ENCODE data around the gene GALNTL6. TPM values are rescaled to one million over a fixed set of nuclear protein-coding genes. Genes with fewer than 3 reads are reported as not detected.

Gene GALNTL6
- total RNA-seq, 2 donors from 2014 or later, result 0.71 TPM; not detected in 1

DNA sequence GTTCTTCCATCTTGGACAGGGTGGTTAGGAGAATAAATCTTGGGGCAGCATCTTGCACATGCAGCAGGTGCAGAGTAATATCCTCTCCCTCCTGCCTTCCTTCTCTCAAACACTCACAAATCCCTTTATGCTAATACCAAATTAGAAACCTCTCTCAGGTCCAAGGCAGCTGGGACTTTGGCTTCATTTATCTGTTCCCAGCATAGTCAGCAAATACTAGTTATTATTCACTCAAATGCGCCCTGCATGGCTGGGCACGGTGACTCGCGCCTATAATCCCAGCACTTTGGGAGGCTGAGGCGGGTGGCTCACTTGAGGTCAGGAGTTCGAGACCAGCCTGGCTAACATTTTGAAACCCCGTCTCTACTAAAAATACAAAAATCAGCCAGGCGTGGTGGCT lies 1199.4 kb downstream of the GALNTL6 start:
- Histone ChIP-seq H3K36me3 (ENCODE audit: control insufficient read depth, insufficient read depth, low read length) (no peaks in the 10 kb centered on the region), H3K27me3 (ENCODE audit: control insufficient read depth, insufficient read depth, low read length, poor library complexity, severe bottlenecking) (no peaks in the 10 kb centered on the region), H3K4me3 (ENCODE audit: low read length) (no peak overlapping the region), H3K27ac (ENCODE audit: low read depth, low read length) (no peak overlapping the region), H3K9me3 (ENCODE audit: control insufficient read depth, low read length) (peaks cover 9% of the 10 kb centered on the region), H3K4me1 (ENCODE audit: control insufficient read depth, insufficient read depth, low read length) (peaks cover 3% of the 10 kb centered on the region), H3K9ac (ENCODE audit: extremely low read depth, low read length, poor library complexity, severe bottlenecking) (no peak overlapping the region)
- Mint-ChIP-seq H3K36me3 (ENCODE audit: low read depth) (no peaks in the 10 kb centered on the region), H3K4me3 (no peak overlapping the region), H3K27me3 (ENCODE audit: insufficient read depth) (no peaks in the 10 kb centered on the region), H3K9me3 (peaks cover 8% of the 10 kb centered on the region), H3K4me1 (peaks cover 19% of the 10 kb centered on the region), H3K27ac (no peak overlapping the region)
- TF ChIP-seq, protein P1, sequence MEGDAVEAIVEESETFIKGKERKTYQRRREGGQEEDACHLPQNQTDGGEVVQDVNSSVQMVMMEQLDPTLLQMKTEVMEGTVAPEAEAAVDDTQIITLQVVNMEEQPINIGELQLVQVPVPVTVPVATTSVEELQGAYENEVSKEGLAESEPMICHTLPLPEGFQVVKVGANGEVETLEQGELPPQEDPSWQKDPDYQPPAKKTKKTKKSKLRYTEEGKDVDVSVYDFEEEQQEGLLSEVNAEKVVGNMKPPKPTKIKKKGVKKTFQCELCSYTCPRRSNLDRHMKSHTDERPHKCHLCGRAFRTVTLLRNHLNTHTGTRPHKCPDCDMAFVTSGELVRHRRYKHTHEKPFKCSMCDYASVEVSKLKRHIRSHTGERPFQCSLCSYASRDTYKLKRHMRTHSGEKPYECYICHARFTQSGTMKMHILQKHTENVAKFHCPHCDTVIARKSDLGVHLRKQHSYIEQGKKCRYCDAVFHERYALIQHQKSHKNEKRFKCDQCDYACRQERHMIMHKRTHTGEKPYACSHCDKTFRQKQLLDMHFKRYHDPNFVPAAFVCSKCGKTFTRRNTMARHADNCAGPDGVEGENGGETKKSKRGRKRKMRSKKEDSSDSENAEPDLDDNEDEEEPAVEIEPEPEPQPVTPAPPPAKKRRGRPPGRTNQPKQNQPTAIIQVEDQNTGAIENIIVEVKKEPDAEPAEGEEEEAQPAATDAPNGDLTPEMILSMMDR (conservative IDR thresholded peaks at IDR 0.05), result no peak
- WGBS, 2 experiments (ENCODE audit: insufficient coverage in 1 of 2, insufficient read length in 1 of 2), result 81 to 93% methylated on average over 6 to 8 of the region's 8 CpGs
- DNase-seq, result no peak

DNA sequence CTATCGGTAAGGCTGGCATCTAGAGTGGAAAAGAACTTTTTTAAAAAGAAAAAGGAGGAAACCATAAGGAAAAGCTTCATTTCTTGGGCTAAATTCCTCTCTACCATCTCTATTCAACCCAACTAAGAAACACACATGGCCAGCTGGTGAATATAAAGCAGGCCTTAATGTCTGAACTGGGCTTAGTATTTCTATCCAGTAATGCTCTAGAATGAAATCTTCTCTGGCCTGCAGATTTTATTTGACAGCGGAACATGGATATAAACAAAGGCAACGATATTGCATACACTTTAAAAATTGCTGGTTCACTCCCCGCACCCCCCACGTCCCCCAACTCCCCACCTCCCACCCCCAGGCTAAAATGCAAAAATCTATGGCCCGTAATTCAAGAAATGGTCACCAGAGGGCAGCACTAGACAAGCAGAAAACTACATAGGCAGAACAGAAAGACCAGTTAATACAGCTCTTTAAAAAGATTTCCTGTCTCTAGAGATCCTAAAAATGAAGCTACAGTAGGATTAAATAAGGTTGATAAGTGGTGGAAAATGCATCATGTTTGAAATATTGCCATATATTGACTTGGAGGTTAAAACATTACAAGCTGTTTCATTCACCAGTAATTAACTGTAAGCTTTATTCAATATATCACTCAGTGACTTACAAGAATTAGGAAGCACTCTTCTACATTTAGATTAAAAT lies 1200.2 kb downstream of the GALNTL6 start:
- 14 to 29% methylated on average over 1 to 6 of the region's 6 CpGs for WGBS, 2 experiments (ENCODE audit: insufficient coverage in 1 of 2, insufficient read length in 1 of 2)
- TF ChIP-seq, protein P1 (conservative IDR thresholded peaks at IDR 0.05), result peak; percentile 80
- H3K4me3 ChIP-seq (ENCODE audit: low read length), result no peak overlapping the region
- H3K36me3 ChIP-seq (ENCODE audit: control insufficient read depth, insufficient read depth, low read length), result no peaks in the 10 kb centered on the region
- no peak overlapping the region for H3K4me3 Mint-ChIP-seq
- H3K27me3 Mint-ChIP-seq (ENCODE audit: insufficient read depth), result no peaks in the 10 kb centered on the region
- H3K4me1 ChIP-seq (ENCODE audit: control insufficient read depth, insufficient read depth, low read length), result peaks cover 3% of the 10 kb centered on the region
- H3K9me3 ChIP-seq (ENCODE audit: control insufficient read depth, low read length), result peaks cover 9% of the 10 kb centered on the region
- H3K9ac ChIP-seq (ENCODE audit: extremely low read depth, low read length, poor library complexity, severe bottlenecking), result no peak overlapping the region
- H3K4me1 Mint-ChIP-seq, result peaks cover 19% of the 10 kb centered on the region
- H3K36me3 Mint-ChIP-seq (ENCODE audit: low read depth), result no peaks in the 10 kb centered on the region
- peak; percentile 88 for DNase-seq
- H3K9me3 Mint-ChIP-seq, result peaks cover 8% of the 10 kb centered on the region
- H3K27me3 ChIP-seq (ENCODE audit: control insufficient read depth, insufficient read depth, low read length, poor library complexity, severe bottlenecking), result no peaks in the 10 kb centered on the region
- H3K27ac Mint-ChIP-seq, result no peak overlapping the region
- H3K27ac ChIP-seq (ENCODE audit: low read depth, low read length), result no peak overlapping the region

DNA sequence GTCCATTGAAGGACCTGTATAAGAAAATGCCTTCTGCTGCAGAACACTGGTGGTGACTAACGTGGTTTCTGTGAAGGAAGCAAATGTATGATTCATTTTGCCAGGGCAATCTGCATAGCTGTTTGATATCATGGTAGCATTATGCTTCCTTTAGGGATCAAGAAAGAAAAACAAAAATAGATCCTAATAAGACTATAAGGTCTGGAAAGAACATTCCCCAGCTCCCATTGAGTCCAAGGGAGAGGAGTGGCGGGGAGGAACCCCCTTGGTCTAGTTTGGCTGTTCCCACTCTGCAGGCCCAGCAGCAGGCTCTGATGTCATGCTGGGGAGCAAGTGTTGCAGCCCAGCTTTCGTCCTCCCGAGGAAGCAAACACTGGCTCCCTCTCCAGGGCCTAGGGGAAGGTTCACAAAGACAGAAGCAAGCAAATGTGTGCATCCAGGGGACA lies 1200.9 kb downstream of the GALNTL6 start:
- no peak overlapping the region for H3K27ac ChIP-seq (ENCODE audit: low read depth, low read length)
- TF ChIP-seq, protein P1 (conservative IDR thresholded peaks at IDR 0.05), result peak; percentile 65
- H3K4me3 Mint-ChIP-seq, result no peak overlapping the region
- peak; percentile 90 for DNase-seq
- no peaks in the 10 kb centered on the region for H3K36me3 ChIP-seq (ENCODE audit: control insufficient read depth, insufficient read depth, low read length)
- H3K27ac Mint-ChIP-seq, result peak overlapping the region; percentile 14
- H3K9ac ChIP-seq (ENCODE audit: extremely low read depth, low read length, poor library complexity, severe bottlenecking), result no peak overlapping the region
- WGBS, 2 experiments (ENCODE audit: insufficient coverage in 1 of 2, insufficient read length in 1 of 2), result 20 to 34% methylated on average over 4 of the region's 4 CpGs
- peaks cover 9% of the 10 kb centered on the region for H3K9me3 ChIP-seq (ENCODE audit: control insufficient read depth, low read length)
- peaks cover 8% of the 10 kb centered on the region for H3K9me3 Mint-ChIP-seq
- H3K4me3 ChIP-seq (ENCODE audit: low read length), result no peak overlapping the region
- H3K36me3 Mint-ChIP-seq (ENCODE audit: low read depth), result no peaks in the 10 kb centered on the region
- peaks cover 19% of the 10 kb centered on the region for H3K4me1 Mint-ChIP-seq
- peaks cover 3% of the 10 kb centered on the region for H3K4me1 ChIP-seq (ENCODE audit: control insufficient read depth, insufficient read depth, low read length)
- H3K27me3 ChIP-seq (ENCODE audit: control insufficient read depth, insufficient read depth, low read length, poor library complexity, severe bottlenecking), result no peaks in the 10 kb centered on the region
- no peaks in the 10 kb centered on the region for H3K27me3 Mint-ChIP-seq (ENCODE audit: insufficient read depth)

All from endodermal cell (in vitro differentiated cells).